HG02938 (cell line): ENCODE measurements around the gene KCNK18.
"Not testable (repeated sequence)": the region's sequence is repeated elsewhere in the genome, so short reads cannot be mapped to it uniquely, and the experiment has no call there.

Source experiments
- ATAC-seq: cut with Tn5 transposase; IDR thresholded peaks from one replicate; pipeline ENCODE4 v1.9.1; 2021; ENCODE audit warnings: mild to moderate bottlenecking, moderate library complexity; ENCODE audit not compliant: unreplicated experiment

KCNK18 gene

DNA sequence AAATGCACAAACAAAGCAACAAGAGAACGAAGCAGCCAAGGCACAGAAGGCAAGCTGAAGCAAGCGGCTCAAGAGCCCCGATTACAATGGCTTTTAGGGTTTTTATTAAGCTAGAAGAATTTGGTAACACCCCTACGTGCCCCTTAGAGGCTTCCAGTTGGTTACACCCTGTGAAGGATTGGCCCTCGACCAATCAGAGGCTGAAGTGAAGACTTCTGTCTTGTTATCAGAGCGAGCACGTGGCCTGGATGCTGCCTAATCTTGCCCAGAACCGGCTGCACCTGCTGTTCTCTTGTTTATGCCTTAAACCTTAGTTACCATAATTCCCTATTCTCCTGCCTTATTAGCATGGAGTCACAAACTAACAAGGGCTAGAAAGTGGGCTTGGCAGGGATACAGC, 21.4 kb downstream of the KCNK18 start:
- no peak for ATAC-seq

GRCh38 chr10:117221156-117221711, 23.9 kb downstream of the KCNK18 start:
- no peak for ATAC-seq

GRCh38 chr10:117222552-117222951, 25.3 kb downstream of the KCNK18 start:
- ATAC-seq: no peak

GRCh38 chr10:117222976-117223692, 25.8 kb downstream of the KCNK18 start:
- ATAC-seq: no peak

DNA sequence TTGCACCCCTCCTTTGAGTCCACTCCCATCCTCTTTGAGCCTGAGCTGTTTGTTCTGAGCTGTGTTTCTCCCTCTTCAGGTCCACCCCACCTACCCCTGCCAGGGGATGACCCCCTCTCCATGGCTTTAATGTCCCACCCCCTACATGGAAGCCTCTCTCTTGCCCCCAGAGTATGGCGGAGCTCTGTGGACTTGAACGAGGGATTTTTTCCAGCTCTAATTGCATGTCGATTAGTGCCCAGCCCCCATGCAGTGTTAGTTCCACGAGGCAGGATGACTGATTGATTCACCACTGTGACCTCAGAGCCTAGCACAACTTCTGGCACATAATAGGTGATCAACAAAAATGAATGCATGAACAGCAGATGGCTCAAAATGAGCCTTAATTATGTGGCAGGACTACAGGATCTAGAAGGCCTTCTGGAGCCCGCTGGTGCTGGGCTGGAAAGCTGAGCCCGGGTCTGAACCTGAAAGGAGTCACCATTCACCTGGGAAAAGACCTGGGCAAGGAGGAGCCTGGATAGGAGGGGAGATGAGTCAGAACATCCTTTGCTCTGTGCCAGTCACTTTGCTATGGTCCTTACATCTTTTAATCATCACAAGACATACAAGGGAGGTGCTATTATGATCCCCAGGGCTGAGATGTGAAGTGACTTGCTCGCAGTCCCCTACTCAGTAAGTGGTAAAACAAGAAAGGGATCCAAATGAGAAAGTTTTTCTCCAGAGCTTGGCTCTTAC, 26.6 kb downstream of the KCNK18 start:
- ATAC-seq: no peak

- ATAC-seq: no peak
Observed at GRCh38 chr10:117224881-117225280, 27.6 kb downstream of the KCNK18 start.

- no peak for ATAC-seq
Observed at GRCh38 chr10:117226813-117227451, 29.6 kb downstream of the KCNK18 start.

- no peak for ATAC-seq
Observed at GRCh38 chr10:117228210-117228609, 30.9 kb downstream of the KCNK18 start.

- ATAC-seq: not testable (repeated sequence)
Observed at GRCh38 chr10:117230107-117230506, 32.8 kb downstream of the KCNK18 start.

GRCh38 chr10:117237401-117237991, 40.2 kb downstream of the KCNK18 start:
- ATAC-seq: no peak

DNA sequence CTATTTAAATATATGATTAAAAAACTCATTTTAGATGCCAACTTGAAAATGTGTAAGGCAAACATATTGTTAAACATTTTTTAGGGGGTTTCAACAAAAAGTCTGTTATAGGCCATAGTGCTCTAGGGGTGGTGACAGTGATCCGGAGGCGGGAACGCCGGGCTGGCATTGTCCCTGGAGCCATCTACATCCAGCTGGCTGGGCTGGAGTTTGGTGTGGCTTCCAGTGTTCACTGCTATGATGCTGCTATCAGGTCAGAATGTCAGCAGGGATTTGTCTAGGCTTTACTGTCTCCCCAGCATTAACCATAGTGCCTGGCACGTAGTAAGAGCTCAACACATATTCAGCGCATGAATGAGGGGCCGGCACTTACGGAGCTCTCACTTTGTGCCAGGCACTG, 41.8 kb downstream of the KCNK18 start:
- ATAC-seq: no peak

- ATAC-seq: no peak
Observed at GRCh38 chr10:117239721-117240620, 42.7 kb downstream of the KCNK18 start.

- ATAC-seq: no peak
Observed at GRCh38 chr10:117240621-117241529, 43.6 kb downstream of the KCNK18 start, which contains the start of gene SLC18A2. Gene SLC18A2, plus strand, starts transcription at chr10:117241114. Its CDS starts 580 bp downstream, at chr10:117241694.

DNA sequence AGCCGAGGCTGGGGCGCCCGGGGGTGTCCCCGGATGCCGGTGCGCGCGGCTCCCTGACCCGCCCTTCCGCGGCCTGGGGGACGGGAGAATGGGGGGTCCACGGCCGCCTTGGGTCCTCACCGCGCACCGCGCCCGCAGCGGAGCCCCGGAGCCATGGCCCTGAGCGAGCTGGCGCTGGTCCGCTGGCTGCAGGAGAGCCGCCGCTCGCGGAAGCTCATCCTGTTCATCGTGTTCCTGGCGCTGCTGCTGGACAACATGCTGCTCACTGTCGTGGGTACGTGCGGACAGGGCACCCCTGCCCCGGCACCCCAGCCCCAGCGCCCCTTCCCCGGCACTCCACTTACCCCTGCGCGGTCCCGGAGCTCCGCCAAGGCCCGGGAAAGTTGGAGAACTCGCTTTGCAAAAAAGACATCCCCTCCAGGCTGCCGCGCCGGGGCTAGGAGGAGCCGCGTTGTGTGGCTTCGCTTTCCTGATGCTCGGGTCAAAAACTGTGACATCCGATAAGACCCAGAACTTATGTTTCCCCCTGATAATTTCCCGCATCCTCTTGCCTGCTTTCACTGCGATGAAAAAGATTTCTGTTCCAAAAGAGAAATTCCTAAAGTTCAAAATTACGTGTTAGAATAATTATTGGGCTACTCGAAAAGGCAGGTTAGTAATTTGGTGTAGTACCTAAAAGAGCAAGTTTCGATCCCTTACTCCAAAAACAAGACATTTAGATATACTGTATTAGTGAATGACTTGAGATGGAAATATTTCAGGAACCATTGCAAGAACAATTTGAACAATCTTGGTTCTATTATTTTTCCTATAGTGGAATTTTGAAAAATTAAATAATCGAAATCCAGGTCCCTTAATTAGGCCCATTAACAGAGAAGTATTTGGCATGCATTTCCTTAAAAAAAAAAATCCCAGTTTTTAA, 44.5 kb downstream of the KCNK18 start:
- ATAC-seq: no peak

DNA sequence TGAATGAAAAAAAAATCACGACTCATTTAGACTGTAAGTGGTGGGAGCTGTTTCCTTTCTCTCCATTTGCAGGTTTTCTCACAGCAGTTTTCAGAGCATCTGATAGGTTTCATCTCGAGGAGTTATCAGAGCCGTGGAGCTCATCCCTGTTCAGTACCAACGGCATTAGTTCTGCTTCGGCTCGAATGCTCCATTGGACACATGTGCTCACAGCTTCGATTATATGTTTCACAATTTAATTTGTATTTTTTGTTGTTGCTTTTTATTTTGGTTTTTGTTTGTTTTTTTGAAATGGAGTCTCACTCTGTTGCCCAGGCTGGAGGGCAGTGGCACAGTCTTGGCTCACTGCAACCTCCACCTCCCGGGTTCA, 45.2 kb downstream of the KCNK18 start:
- ATAC-seq: no peak

- ATAC-seq: no peak
Observed at GRCh38 chr10:117246997-117247671, 49.8 kb downstream of the KCNK18 start.

GRCh38 chr10:117248750-117249465, 51.6 kb downstream of the KCNK18 start:
- no peak for ATAC-seq
